Measurements from ENCODE around the gene TM2D3.

GRCh38 chr15:101651554-101652097, 555 bp downstream of the TM2D3 start:
- TF ChIP-seq, protein P1, sequence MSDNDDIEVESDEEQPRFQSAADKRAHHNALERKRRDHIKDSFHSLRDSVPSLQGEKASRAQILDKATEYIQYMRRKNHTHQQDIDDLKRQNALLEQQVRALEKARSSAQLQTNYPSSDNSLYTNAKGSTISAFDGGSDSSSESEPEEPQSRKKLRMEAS (IDR thresholded peaks at IDR 0.05): no peak
- TF ChIP-seq, protein P2, sequence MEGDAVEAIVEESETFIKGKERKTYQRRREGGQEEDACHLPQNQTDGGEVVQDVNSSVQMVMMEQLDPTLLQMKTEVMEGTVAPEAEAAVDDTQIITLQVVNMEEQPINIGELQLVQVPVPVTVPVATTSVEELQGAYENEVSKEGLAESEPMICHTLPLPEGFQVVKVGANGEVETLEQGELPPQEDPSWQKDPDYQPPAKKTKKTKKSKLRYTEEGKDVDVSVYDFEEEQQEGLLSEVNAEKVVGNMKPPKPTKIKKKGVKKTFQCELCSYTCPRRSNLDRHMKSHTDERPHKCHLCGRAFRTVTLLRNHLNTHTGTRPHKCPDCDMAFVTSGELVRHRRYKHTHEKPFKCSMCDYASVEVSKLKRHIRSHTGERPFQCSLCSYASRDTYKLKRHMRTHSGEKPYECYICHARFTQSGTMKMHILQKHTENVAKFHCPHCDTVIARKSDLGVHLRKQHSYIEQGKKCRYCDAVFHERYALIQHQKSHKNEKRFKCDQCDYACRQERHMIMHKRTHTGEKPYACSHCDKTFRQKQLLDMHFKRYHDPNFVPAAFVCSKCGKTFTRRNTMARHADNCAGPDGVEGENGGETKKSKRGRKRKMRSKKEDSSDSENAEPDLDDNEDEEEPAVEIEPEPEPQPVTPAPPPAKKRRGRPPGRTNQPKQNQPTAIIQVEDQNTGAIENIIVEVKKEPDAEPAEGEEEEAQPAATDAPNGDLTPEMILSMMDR (IDR thresholded peaks at IDR 0.05; ENCODE audit: low read depth, low read length, missing input control): no peak
- no peak for TF ChIP-seq RXRA (IDR thresholded peaks at IDR 0.05)
- TF ChIP-seq YY1 (IDR thresholded peaks at IDR 0.05): no peak
- TF ChIP-seq SP1 (IDR thresholded peaks at IDR 0.05): no peak
